Fibroblast of lung (primary cell): ENCODE data around the gene KRT23. TPM values are rescaled to one million over a fixed set of nuclear protein-coding genes. Genes with fewer than 3 reads are reported as not detected.

ENCODE experiments used
- DNase-seq, 2 donors: peaks; one replicate each; pipeline versions ENCODE4 v3.0.0 to v3.0.0-alpha.2; 2010; ENCODE audit warnings: low read depth in 2 of 2
- H2AFZ ChIP-seq: 2 replicates; pipeline ENCODE4 v1.5.1; 2012; ENCODE audit warnings: low read length, control low read depth, inconsistent platforms
- H3K27ac ChIP-seq: 2 replicates; pipeline ENCODE4 v1.5.1; 2011; ENCODE audit warnings: low read length, control low read depth; ENCODE audit not compliant: insufficient read depth
- H3K27me3 ChIP-seq: 2 replicates; pipeline ENCODE4 v1.5.1; 2011; ENCODE audit warnings: mild to moderate bottlenecking, low read length; ENCODE audit not compliant: control insufficient read depth, insufficient read depth
- H3K36me3 ChIP-seq: 2 replicates; pipeline ENCODE4 v1.5.1; 2011; ENCODE audit warnings: low read length; ENCODE audit not compliant: control insufficient read depth, insufficient read depth
- H3K4me1 ChIP-seq: 2 replicates; pipeline ENCODE4 v1.5.1; 2011; ENCODE audit warnings: low read length; ENCODE audit not compliant: control insufficient read depth, insufficient read depth; ENCODE audit errors: extremely low read depth
- H3K4me2 ChIP-seq: 2 replicates; pipeline ENCODE4 v1.5.1; 2011; ENCODE audit warnings: low read length, control low read depth; ENCODE audit not compliant: insufficient read depth; ENCODE audit errors: extremely low read depth
- H3K4me3 ChIP-seq, 4 experiments: fragments of 200-600 bp in 1 of 4; sonication (generic) in 1 of 4; replicated peaks in 1 of 4; 2 replicates each; pipeline ENCODE4 v1.5.1; 2011 to 2016; ENCODE audit warnings: low read length in 4 of 4, low read depth in 3 of 4, mild to moderate bottlenecking in 3 of 4, control low read depth in 2 of 4, inconsistent platforms in 1 of 4, mixed read lengths in 1 of 4; ENCODE audit not compliant: insufficient read depth in 1 of 4; ENCODE audit errors: control extremely low read depth in 1 of 4
- H3K79me2 ChIP-seq: 2 replicates; pipeline ENCODE4 v1.5.1; 2012; ENCODE audit warnings: mild to moderate bottlenecking, low read length, inconsistent platforms; ENCODE audit not compliant: control insufficient read depth, insufficient read depth
- H3K9ac ChIP-seq: 2 replicates; pipeline ENCODE4 v1.5.1; 2011; ENCODE audit warnings: mild to moderate bottlenecking, low read length, control low read depth; ENCODE audit not compliant: insufficient read depth
- H3K9me3 ChIP-seq: 2 replicates; pipeline ENCODE4 v1.5.1; 2012; ENCODE audit warnings: low read depth, low read length; ENCODE audit not compliant: control insufficient read depth, insufficient read depth
- H4K20me1 ChIP-seq: 2 replicates; pipeline ENCODE4 v1.5.1; 2011; ENCODE audit warnings: low read length; ENCODE audit not compliant: control insufficient read depth, insufficient read depth; ENCODE audit errors: extremely low read depth
- CTCF ChIP-seq, 2 donors: IDR thresholded peaks in 1 of 2; conservative IDR thresholded peaks in 1 of 2; 1 replicate in 1 of 2; 2 replicates in 1 of 2; pipeline ENCODE4 v1.5.1; 2011 to 2012; ENCODE audit warnings: low read length in 2 of 2, control low read depth in 1 of 2, inconsistent platforms in 1 of 2, low read depth in 1 of 2, mild to moderate bottlenecking in 1 of 2
- EZH2 ChIP-seq: IDR thresholded peaks from 2 replicates; pipeline ENCODE4 v1.5.1; 2012; ENCODE audit warnings: low read length, control low read depth, mild to moderate bottlenecking; ENCODE audit errors: missing control alignments
- polyA plus RNA-seq, 2 donors: library from polyadenylated mRNA; depleted of rRNA in 1 of 2; stranded (reverse) in 1 of 2; unstranded in 1 of 2; fragments of >200 nt; gene quantifications; 2 replicates each; pipeline ENCODE4 v1.2.1, GENCODE V29; 2011 to 2012; ENCODE audit warnings: missing spikeins in 1 of 2
- total RNA-seq: library from RNA; depleted of rRNA; stranded (reverse); fragments of >200 nt; gene quantifications from 2 replicates; pipeline ENCODE4 v1.2.1, GENCODE V29; 2014

Gene KRT23
- total and polyA plus RNA-seq, 2 donors (not counting 1 experiment from before 2014, with no cell fraction given): 0.17 TPM; not detected in 1

GRCh38 chr17:40883626-40884334, 53.7 kb downstream of the KRT23 start:
- Histone ChIP-seq H3K4me3 (no peak overlapping the region), H3K4me2 (no peak overlapping the region), H3K27ac (no peak overlapping the region), H2AFZ (no peak overlapping the region), H3K9me3 (no peaks in the 10 kb centered on the region), H4K20me1 (no peaks in the 10 kb centered on the region), H3K4me1 (no peaks in the 10 kb centered on the region), H3K79me2 (no peaks in the 10 kb centered on the region), H3K9ac (no peak overlapping the region), H3K36me3 (no peaks in the 10 kb centered on the region), H3K27me3 (peaks cover 16% of the 10 kb centered on the region)
- DNase-seq: no peak
- TF ChIP-seq CTCF (conservative IDR thresholded peaks at IDR 0.05 in 1 of 2, IDR thresholded peaks at IDR 0.05 in 1 of 2; ENCODE audit: low read depth in 1 of 2, low read length in 2 of 2) (no peak), EZH2 (no peak)

- Histone ChIP-seq H3K27me3 (peaks cover 13% of the 10 kb centered on the region), H3K4me1 (no peaks in the 10 kb centered on the region), H4K20me1 (no peaks in the 10 kb centered on the region), H3K9ac (no peak overlapping the region), H3K79me2 (no peaks in the 10 kb centered on the region), H3K36me3 (no peaks in the 10 kb centered on the region), H3K9me3 (no peaks in the 10 kb centered on the region), H3K4me2 (no peak overlapping the region), H2AFZ (no peak overlapping the region), H3K4me3 (no peak overlapping the region), H3K27ac (no peak overlapping the region)
- TF ChIP-seq CTCF (conservative IDR thresholded peaks at IDR 0.05 in 1 of 2, IDR thresholded peaks at IDR 0.05 in 1 of 2; ENCODE audit: low read depth in 1 of 2, low read length in 2 of 2) (no peak), EZH2 (no peak)
- DNase-seq: no peak
Measured at GRCh38 chr17:40883031-40883430, 54.4 kb downstream of the KRT23 start.

- Histone ChIP-seq H3K79me2 (no peaks in the 10 kb centered on the region), H3K27ac (no peak overlapping the region), H3K4me2 (no peak overlapping the region), H3K27me3 (peaks cover 3% of the 10 kb centered on the region), H3K36me3 (no peaks in the 10 kb centered on the region), H3K4me3 (no peak overlapping the region), H3K9me3 (no peaks in the 10 kb centered on the region), H3K9ac (no peak overlapping the region), H3K4me1 (no peaks in the 10 kb centered on the region), H2AFZ (no peak overlapping the region), H4K20me1 (no peaks in the 10 kb centered on the region)
- peak in 1 of 2 donors; percentile 13 for DNase-seq
- TF ChIP-seq EZH2: no peak
- TF ChIP-seq CTCF (conservative IDR thresholded peaks at IDR 0.05 in 1 of 2, IDR thresholded peaks at IDR 0.05 in 1 of 2; ENCODE audit: low read depth in 1 of 2, low read length in 2 of 2): no peak
Measured at GRCh38 chr17:40879026-40879425, 58.4 kb downstream of the KRT23 start.
